Stimulated activated CD4-positive, alpha-beta T cell treated with anti-CD3 and anti-CD28 coated beads, TNF-alpha, amount 100 ng/mL, for 1 hour (primary cell): ENCODE data around the gene CMTM7.
A peak's percentile ranks its signal among the peaks of the same experiment; 100 is the strongest.
"Not testable (repeated sequence)": the region's sequence is repeated elsewhere in the genome, so short reads cannot be mapped to it uniquely, and the experiment has no call there.

Source experiments
- DNase-seq, 3 donors: peaks; one replicate each; pipeline ENCODE4 v3.0.0-alpha.2; 2020; ENCODE audit warnings: low read depth in 3 of 3, low spot score in 1 of 3

The CMTM7 gene

GRCh38 chr3:32456429-32457130 is 64.9 kb downstream of the CMTM7 start:
- DNase-seq: no peak

GRCh38 chr3:32457971-32458471 is 66.4 kb downstream of the CMTM7 start:
- DNase-seq: peak in 2 of 3 donors; percentile 36 to 45

GRCh38 chr3:32459450-32459849 is 67.8 kb downstream of the CMTM7 start:
- no peak for DNase-seq

GRCh38 chr3:32460031-32460749 is 68.5 kb downstream of the CMTM7 start:
- DNase-seq: peak; percentile 20 to 52 (median 35)

GRCh38 chr3:32460817-32461496 is 69.3 kb downstream of the CMTM7 start:
- not testable (repeated sequence) for DNase-seq

- not testable (repeated sequence) for DNase-seq
Observed at GRCh38 chr3:32462191-32462986, 70.7 kb downstream of the CMTM7 start.

DNA sequence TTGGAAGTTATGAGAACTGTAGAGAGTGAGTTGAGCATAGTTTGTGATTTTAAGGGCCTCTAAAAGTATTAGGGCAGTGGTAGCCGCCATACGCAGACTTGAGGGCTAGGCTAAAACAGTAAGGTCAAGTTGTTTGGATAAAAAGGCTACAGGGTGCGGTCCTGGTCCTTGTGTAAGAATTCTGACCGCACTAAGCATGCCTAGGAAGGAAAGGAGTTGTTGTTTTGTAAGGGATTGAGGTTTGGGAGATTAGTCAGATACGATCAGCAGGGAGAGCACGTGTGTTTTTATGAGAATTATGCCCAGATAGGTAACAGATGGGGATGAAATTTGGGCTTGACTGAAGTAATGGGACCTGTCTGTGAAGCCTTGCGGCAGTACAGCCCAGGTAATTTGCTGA is 71.8 kb downstream of the CMTM7 start:
- DNase-seq: not testable (repeated sequence)

DNA sequence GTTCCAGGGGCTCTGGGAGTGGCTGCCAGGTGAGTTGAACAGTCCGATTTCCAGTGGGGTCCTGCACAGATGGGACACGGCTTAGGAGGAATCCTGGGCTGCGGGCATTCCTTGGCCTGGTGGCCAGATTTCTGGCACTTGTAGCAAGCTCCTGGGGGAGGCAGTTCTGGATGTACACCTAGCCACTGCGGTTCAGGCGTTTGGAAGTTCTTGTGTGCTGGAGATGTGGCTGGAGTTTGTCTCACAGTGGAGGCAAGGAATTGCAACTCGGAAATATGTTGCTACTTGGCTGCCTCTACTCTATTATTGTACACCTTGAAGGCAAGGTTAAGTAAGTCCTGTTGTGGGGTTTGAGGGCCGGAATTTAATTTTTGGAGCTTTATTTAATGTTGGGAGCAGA is 73.1 kb downstream of the CMTM7 start:
- DNase-seq: not testable (repeated sequence)

DNA sequence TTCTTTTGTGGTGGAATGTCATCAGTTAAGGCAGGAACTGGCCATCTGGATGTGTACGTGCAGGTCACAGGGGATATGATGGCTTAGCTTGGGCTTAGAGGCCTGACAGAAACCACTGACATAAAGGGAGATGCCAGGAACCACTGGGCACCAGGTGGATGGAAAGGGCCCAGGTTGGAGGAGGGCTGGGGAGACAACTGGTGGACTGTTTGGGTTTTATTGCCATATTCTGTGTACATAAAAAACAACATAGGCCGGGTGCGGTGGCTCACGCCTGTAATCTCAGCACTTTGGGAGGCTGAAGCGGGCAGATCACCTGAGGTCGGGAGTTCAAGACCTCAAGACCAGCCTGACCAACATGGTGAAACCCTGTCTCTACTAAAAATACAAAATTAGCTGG is 75.2 kb downstream of the CMTM7 start:
- not testable (repeated sequence) for DNase-seq

DNA sequence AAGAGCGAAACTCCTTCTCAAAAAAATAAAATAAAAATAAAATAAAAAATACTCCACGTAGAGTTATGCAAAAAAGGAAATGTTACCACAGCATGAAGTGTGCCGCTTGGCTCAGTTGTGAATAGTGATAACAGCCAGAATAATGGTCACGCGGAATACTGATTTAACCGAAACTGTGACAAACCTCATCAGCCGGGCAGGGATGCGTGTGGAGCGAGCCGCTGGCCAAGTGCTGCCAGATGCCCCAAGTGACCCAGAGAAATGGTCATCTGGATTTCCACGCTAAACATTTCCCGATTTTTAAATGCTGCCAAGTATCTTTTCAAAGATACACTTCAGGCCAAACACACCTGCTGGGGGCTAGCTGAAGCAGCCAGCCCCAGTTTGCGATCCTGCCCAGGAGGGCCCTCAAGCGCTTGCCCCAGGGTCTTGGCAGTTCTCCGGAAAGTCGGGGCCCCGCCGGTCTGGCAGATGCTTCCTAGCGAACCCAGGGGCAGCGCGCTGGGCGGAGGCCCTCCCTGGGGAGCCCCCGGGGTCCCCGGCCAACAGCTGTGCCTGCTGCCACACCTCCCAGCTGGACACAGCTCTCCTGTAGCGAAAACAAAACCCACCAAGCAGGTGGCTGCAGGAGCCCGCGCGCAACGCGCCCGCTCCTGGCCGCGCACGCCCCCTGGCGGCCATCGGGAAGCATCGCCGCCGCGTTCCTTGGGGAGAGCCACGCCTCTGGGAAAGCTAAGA is 75.8 kb downstream of the CMTM7 start:
- peak in 2 of 3 donors; percentile 68 to 80 for DNase-seq

- no peak for DNase-seq
Observed at GRCh38 chr3:32469151-32469874, 77.7 kb downstream of the CMTM7 start.

- no peak for DNase-seq
Observed at GRCh38 chr3:32470362-32470761, 78.7 kb downstream of the CMTM7 start.

DNA sequence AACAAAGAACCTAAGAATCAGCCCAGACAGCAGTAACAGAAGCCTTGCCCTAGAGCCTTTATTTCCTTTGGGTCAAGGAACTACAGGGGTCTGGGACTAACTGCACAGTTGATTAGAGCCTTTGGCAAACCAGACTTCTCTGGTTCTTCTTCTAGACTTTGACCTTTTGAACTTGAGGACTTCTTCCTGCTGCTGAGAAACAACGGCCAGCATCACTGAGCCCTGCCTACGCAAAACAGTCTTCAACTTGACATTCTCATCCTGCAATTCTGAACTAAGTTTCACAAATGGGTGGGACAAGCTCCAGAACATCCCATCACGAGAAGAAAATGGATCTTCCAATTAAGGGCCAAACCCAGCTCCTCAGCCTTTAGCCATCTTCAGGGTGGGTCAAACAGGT is 79.6 kb downstream of the CMTM7 start:
- no peak for DNase-seq

- not testable (repeated sequence) for DNase-seq
Observed at GRCh38 chr3:32472151-32472550, 80.5 kb downstream of the CMTM7 start.

- no peak for DNase-seq
Observed at GRCh38 chr3:32474201-32474600, 82.5 kb downstream of the CMTM7 start.

- DNase-seq: no peak
Observed at GRCh38 chr3:32480604-32481003, 89.0 kb downstream of the CMTM7 start.

DNA sequence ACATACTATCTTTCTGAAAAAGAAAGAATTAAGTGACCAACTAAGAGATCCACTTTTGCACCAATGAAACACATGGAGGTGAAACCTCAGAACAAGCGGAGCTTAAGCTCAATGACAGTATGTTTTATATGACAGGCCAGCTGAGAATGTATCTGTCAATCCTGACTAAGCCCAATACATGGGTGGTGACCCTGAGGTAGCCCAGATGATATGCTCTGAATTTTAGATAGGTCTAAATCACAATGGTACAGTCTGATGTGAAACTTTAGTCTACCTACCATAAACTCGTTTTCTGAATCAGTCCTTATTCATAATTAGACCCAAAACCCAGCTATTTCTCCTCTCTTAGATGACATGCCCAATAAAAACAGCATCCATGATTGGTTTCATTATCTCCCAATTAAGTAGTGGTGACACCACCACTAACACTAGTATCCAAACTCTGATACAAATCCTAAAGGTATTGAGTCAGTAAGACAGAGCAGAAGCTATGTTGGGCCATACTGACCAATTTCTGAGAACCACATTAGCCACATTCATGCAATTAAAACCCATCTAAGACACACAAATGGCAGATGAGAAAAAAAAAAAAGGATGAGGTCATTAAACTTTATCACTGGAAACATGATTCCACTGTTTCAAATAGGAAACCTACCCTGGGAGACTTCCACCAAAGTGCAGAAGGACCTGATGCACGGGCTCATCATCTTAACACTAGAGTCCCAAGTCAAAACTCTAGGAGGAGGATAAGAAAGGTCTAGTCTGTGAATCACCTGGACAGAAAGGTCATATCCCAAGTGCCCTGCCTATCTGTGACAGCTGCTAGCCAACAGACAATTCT is 90.4 kb downstream of the CMTM7 start:
- DNase-seq: no peak

DNA sequence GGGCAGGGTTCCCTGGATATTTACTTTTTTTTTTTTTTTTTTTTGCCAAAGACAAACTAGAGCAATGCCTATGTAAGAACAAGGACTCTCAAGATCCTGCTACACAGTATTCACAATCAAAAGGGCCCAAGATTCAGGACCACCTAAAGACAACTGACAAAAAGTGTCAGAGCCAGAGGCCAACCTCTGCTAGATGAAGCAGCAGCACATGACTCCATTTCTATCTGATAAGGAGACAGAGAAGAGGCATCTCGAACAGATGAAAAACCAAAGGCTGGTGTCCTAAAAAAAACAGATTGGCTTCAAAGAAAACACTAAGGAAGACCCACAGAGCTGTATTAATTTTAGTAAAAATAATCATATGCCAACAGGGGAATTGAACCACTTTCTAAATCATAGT is 91.0 kb downstream of the CMTM7 start:
- DNase-seq: no peak

GRCh38 chr3:32483772-32484171 is 92.1 kb downstream of the CMTM7 start:
- no peak for DNase-seq
